Activated naive CD4-positive, alpha-beta T cell (primary cell): Measurements from ENCODE around the gene TH.

Experiments used
- DNase-seq, 4 experiments: peaks; one replicate each; lab custom pipeline; 2025; lab: John Stamatoyannopoulos, UW

TH gene

DNA sequence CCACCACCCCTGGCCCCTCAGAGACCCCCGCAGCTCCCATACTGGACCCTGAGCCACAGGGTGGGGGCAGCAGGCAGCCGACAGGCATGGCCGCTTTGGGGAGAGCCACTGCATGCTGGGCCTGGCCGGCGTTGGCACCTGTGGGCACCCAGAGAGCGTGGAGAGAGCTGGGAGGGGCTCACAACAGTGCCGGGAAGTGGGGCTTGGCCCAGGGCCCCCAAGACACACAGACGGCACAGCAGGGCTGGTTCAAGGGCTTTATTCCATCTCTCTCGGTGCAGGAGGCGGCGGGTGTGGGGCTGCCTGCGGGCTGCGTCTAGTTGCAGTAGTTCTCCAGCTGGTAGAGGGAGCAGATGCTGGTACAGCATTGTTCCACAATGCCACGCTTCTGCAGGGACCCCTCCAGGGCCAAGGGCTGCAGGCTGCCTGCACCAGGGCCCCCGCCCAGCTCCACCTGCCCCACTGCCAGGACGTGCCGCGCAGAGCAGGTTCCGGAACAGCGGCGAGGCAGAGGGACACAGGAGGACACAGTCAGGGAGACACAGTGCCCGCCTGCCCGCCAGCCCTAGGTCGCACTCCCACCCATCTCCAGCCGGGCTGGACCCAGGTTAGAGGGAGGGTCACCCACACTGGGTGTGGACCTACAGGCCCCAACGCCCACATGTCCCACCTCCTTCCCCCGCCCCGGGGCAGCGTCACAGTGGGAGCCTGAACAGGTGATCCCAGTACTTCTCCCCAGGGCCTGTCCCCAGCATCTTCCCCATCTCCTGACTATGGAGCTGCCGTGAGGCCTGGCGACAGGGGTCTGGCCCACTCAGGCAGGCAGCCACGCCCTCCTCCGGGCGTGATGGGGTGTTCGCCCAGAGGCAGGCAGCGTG is 11.8 kb downstream of the TH start:
- no peak for DNase-seq

DNA sequence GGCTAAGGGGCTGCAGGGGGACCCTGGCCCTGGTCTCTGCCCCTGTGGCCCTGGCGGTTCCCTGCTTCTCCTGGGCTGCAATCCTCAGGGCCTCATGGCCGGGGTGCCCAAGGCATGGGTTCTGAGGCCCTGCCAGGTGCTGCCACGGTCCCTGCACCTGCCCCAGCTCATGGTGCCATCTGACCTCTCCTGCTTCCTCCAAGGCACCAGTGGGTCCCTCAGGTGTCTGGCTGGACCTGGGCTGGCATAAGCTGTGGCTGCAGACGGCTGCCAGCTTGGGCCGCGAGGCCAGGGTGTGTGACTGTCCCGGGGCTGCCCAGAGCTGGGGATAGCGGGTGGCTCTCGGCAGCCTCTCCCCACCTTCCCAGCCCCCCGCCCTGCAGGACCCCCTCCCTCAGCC is 12.6 kb downstream of the TH start:
- no peak for DNase-seq

DNA sequence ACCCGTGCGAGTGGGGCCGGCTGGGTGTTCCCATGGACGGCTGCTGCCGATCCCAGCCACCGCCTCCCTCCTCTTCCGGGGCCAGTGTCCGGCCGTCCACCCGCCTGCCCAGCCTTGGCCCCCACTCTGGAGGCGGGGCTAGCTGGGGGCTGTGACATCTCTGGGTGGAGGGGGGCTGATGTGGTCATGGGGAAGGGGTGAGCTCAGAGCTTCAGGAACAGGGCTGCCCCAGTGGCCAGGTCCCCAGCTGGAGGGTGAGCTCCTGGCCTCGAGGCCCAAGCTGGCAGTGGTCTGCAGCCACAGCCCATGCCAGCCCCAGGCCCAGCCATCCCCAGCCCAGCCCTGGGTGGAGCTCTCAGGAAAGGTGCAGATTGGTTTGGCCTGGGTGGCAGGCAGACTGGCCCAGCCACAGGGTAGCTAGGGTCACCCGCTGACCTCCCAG is 13.3 kb downstream of the TH start:
- no peak for DNase-seq

DNA sequence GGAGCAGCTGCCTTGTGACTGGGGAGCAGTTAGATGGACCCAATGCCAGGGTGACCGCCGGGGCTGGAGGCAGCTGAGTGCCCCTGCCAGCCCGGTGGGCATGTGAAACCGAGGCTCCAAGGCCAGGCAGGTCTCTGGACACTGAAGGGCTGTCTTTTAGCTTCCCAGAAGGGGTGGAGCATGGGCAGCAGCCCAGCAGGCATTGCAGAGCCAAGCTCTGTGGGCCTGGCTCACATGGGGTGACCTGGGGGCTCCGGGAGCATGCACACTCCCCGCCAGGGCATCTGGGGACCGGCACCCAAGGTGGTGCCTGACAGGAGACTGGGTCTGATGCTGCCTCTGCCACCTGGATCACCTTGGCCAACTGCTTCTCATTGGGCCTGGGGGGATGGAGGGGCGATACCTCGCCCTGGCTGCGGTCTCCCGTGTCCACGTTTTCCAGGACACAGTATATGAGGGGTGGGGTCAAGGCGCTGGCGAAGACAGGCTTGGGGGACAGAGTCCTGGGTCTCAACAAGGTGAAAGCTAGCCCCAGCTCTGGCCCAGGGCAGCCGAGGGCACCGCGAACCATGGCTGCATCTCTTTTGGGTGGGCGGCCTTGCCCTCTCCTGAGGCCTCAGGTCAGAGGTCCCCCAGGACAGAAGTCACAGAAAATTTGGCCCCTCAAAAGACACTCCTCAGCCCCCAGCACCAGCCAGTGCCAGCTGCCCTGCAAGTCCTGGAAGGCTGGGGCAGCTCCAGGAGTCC is 14.1 kb downstream of the TH start:
- DNase-seq, result no peak

DNA sequence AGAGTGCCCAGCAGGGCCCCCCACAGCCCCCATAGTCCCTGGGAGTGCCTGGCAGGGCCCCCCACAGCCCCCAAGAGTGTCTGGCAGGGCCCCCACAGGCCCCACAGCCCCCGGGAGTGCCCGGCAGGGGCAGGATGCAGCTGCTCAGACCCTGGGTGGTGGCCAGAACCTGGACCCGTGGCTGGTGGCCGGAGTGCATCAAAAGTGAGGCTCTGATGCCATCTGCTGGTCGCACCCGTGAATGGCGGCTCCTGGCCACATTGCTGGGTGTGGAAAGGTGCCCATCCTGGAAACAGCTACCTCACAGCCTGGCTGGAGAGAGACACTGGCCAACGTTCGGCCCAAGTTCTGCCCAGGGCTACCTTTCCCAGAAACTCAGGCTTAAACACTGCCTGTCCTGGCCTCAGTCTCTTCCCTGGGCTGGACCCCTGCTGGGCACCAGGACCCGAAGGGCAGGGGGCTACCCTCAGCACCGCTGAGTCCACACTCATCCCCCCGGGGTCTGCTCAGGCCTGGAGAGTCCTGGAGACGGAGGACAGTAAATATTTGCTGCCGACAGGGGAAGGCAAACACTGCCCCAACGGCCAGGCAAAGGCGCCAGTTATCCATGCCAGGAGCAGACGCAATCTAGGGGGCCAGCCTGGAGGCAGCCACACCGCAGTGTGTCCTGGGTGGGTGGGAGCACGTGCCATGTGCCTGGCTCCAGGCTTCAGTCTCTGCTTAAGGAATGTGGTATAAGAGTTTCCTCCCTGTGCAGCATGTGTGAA is 15.0 kb downstream of the TH start:
- peak in 3 of 4 experiments; percentile 11 to 34 (median 32) for DNase-seq

DNA sequence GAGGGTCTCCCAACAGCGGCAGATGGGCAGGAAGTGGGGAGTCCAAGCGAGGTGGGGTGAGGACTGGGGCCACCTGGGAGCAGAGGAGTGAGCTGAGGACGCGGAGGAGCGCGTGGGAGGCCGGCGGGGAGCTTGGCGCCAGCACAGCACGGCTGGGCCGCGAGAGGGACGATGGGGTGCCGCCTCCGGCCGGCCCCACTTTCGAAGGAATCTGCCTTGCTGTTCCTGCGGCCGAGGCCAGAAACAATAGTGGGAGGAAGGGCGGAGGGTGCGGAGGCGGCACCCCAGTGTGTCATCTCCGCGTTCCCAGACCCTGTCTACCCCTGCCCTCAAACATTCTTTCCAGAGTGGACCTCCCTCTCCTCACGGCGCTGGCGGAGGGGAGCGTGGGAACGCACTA is 16.1 kb downstream of the TH start:
- DNase-seq, result no peak

DNA sequence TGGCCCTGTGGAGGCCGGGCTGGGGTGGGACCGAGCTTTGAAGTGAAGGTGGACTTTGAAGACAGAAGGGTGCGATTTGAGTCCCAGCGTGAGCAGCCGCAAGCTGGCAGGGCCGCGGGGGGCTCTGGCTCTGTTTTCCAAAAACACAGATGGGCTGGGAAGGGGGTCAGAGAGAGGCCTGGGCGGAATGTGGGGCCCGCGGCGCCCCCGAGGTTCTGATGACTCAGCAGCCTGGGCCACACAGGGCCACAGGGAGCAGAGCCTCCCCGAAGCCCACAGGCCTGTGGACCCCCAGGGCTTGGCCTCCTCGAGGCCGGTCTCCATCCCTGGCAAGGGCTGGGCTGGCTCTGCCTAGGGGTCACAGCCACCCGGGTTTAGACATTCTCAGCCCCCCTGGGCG is 16.7 kb downstream of the TH start:
- DNase-seq, result no peak

DNA sequence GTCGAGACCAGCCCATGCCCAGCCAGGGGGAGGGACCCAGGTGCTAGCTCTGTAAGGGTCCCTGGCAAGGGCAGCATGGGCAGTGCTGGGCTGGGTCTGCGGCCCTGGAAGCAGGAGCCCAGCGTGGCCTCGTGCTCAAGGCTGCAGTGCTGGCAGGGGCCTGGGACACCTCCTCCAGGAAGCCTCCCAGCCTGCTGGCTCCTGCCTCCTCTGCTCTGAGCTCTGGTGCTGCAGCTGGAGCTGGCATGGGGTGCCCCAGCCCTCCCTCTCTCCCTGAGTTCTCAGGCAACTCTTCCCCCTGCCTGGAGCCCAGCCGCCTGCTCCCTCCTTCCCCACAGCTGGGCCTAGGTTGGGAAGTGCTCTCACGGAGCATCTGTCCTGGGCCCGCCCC is 17.4 kb downstream of the TH start:
- DNase-seq, result no peak

DNA sequence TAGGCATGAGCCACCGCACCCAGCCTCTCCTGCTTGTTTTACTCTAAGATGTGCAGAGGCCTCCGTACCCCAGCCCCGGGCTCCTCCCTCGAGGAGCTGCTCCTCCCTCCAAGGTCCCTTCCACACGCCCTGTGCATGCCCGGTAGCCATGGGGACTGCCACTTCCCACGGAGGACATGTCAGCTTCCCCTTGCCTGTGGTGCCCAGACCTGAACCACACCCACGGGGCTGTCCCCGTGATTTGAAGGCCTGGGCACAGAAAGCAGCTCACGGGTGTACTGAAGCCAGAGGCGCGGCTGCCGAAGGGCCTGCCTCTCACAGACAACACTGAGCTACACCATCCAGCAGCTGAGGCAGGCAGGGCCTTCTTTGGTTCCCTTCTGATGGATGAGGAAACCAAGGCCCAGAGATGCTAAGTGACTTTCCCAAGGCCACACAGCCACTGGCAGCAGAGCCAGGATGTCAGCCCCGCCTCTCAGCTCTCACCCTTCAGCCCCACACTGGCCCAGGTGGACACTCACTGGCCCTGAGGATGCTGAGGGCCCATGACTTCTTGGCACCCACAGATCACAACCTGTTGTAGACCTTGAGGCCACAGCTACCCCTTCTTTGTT is 17.9 kb downstream of the TH start:
- no peak for DNase-seq

DNA sequence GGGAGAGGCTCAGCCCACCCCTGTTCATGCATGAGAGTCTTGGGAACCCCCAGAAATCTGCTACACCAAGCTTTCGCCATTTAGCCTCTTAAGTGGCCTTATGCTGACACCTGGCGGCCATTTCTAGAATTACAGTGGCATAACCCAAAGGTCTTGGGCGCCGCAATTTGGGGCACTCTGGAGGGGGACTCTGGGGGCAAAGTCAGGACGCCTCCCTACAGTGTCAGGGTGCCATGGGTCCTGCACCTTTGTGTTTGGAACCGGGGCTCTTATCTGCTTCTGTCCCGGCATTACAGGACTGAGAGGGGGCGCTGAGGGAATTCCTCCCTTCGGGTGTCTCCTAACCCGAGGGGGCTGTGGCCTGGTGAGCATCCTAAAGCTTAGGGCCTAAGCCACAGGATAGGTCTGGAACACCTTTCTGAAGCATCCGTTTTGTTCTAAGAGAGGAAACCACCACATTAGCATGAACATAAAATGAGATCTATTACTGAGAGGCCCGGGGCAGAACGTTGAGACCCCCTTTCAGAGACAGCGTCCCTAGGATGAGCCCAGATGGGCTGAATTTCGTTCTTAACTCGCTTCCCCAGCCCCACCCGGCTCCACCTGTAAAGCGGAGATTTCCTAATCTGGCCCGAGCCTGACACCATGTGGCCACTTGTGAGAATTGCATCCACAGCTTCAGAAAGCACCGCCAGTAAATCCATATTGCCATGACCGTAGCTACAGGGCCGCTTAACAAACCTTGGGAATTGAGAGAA is 19.9 kb downstream of the TH start:
- DNase-seq, result peak; percentile 46 to 70 (median 60)

DNA sequence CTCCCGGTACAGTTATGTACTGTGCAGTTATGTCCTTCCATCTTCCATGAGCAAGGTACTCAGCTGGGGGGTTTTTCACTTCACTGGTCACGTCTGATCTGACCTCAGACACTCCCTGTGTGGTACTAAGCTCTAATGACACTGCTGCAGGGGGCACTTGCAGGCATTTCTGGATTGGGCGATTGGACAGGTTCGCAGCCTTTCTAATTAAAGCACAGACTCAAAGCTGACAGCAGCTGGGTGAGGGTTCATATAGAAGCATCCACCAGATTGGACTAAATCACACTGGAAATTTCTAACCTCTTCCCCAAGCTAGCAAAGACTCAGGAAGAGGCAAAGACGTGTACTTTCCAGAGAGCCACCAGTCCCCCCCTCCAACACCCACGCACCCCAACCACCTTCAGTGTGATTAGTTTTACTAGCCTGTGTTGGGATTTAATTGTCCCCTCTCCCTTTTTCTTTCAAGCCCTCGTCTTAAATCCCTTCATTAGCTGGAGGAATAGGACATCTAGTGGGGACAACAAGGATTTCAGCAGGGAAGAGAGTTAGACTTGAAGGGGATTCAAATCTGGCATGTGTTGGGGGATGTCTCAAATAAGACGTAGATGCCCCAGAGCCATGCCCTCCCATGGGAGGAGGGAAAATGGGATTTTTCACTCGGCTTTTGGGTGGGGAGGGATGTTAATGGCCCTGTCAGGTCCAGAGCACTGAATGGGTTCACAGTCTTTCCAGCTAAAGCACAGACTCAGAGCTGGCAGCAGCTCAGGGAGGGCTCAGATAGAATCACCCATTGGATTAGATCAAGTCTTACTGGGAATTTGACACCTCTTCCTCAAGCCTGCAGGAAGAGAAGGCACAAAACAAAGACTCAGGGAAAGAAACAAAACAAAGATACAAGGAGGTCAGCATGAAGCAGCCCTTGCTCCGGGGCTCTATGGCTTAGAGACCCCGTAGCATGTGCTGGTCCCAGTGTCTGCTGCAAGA is 21.5 kb downstream of the TH start:
- DNase-seq, result no peak

DNA sequence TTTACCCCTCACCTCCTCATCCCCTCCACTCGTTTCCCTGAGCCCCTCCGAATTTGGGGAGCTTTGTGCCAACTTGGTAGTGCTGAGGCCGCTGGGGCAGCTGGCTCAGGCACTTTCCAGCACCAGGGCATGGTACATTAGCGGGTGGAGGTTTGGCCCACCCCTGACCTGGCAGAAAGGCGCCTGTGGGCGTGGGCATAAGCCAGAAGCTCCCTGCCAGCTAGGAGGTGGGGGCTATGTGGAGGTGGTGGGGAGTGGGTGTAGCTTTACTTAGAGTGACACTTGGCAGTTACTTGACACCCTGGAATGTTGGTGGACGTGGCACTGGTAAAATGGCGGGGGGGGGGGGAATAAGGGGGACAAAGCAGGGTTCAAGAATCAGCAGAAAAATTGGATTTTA is 22.2 kb downstream of the TH start:
- no peak for DNase-seq

DNA sequence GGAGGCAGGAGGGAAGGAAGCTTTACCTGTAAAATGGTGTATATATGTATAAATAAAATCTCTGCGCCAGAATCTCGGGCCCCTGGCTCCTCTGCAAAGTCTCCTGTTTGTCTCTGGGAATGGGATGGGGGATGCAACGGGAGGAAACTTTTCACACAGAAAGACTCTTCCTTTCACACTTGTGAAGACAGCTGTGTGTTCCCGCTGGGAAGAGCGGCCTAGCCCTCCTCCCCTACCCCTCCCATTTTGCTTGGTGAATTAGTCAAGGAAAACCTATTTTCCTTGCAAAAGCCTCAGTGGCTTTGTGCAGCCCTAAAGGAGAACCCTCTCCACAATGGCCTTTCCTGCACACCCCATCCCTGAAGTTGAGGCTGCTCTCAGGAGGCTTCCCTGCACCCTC is 23.0 kb downstream of the TH start:
- DNase-seq, result no peak

DNA sequence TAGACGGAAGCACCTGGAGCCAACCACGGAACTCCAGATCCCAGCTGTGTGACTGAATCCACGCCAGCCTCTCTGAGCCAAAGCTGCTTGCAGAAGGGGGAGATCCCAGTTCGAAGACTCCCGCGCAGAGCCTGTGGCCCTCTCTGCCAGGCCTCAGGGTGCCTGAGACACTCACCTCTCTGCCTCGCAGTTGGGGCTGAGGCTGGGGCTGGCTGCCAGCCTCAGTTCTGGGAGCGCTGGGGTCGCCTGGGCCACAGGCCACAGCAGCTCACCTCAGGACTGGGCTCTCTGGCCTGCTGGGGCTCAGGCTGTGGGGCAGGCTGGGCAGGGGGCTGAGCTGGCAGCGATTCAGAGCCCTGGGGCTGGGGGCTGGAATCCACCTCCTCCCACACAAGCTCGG is 24.2 kb downstream of the TH start:
- DNase-seq, result no peak

DNA sequence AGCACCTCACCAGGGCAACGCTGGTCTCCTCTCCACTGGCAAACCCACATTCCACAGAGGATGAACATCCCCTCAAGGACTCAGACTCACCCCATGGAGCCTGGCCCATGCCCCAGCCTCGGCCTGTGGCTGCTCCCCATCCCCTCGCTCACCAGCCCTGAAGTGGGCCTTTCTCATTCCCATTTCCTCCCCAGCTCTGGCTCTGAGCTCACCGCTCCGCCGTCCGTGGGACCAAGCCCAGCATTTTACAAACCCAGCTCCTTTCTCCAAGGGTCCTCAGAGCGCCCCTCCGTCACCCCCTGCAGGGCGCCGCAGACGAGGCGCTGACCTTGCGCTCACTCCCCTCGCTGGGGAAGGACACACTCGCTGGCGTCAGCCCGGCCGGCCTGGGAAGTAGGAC is 25.6 kb downstream of the TH start:
- no peak for DNase-seq

DNA sequence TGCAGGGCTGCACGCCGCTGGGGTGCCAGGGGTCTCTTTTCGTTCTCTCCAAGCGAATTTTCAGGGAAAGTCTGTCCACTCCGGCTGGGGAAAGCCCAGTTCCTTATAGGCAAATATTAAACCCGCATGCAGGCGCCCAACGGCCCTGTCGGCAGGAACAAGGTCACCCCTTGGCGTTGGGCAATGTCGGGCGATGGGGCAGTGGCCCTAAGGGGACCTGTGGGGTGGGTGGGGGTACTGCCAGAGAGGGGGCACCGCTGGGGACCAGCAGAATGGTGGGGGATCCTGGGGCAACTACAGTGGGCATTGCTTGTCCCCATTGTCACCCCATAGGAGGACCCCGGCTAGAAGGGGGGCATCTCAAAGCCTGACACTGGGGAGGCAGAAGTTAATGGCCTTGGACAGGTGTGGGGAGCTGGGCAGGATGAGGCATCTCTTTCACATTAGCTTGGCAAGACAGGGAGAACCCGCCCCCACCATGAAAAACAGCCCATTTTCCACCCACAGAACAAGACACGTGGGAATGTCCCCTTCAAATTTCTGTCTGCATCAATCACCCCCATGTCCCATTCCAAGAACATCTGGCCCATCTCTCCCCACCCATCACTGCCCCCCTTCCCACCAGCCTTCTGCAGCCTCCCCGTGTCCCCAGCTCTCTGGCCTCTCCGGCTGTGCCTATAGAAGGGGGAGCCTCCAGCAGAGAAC is 26.9 kb downstream of the TH start:
- DNase-seq, result no peak

DNA sequence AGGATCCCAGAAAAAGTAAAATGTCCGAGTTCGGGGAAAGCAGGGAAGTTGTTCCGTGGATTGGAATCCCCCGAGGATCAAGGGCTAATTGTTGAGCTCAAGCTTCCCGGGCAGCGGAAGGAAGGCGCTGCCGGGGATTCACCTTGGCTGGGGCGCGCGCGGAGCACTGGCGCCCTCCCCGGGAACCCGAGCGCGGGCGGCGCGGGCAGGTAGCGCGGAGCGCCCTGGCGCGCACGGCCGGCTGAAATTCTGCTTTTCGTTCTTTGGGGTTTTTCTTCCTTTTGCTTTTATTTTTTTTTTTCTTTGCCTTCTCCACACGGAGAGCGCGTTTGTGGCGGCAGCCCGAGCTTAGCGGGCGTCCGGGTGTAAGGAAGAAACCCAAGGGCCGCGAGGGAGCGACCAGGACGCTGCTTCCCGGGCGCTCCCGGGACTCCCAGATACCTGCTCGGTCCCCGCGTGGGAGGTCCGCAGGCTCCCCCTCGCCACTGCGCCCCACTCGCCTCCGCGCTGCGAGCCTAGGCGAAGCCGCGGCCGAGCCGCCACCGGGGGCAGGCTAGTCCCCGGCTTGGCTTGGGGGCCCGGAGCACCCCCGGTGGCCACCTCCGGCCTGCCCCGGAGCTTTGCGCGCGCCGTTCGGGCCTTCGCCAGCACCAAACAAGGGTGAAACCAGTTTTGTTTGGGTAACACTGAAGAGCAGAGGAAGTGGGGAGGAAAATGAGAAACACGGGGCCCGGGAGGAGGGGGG is 27.6 kb downstream of the TH start:
- DNase-seq, result no peak

DNA sequence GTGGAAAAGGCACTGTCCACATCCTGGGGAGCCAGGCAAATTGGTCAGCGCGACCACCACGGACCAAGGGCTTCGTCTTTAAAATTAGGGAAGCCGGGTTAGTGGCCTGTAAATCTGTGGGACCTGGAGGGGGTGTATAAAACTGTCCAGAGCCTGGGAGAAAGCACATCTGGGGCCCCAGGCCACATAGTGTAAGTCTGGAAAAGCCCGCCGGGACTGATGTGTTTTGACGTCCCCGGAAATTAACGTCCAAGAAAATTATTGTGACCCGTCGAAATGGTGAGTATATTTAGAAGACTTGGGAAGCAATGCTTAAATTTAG is 28.2 kb downstream of the TH start:
- DNase-seq, result no peak

DNA sequence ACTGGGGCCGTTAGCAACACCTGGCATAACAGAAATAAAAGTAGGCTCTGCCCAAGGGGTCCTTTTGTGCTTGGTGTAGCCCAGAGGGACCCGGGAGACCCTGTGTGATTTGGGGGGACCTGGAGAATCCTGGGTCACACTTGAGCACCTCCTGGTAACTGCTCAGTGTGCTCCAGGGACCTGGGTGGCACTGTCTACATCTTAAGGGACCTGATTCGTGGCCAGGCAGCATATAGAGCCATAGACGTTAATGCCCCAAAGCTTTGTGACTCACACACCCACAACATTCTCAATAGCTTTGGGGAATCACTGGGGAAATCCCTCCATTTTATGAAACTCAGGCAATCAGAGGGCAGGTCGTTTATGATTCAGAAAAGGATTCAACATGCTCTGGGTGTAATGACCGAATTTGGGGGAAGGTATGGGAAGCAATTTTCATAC is 28.8 kb downstream of the TH start:
- no peak for DNase-seq
